ENCODE data around the gene YTHDC1.

Gene YTHDC1

DNA sequence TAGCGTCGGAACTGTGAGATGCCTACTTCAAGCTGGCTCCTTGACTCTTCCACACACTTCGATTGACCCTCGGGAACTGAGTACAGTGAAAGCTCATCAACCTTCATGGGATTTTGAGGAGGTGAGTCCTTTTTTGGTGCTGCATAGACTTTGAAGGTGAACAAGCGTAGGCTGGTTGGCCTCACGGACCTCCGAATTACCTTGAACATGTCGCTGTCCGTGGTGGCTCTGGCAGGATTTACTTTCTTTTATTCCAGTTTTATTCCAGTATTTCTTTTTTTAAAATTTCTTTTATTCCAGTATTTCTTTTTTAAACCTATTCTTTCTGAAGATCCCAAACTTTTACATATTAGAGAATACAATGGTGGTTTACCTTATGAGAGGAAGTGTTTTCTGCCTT, 45.2 kb downstream of the YTHDC1 start:
- no peak overlapping the region for H3K4me3 ChIP-seq (replicated peaks; ENCODE audit: low read depth, low read length)
- TF ChIP-seq CTCF (IDR thresholded peaks at IDR 0.05; ENCODE audit: low read depth, low read length, missing control alignments): no peak
- no peak for DNase-seq (ENCODE audit: extremely low read depth, low read depth)

DNA sequence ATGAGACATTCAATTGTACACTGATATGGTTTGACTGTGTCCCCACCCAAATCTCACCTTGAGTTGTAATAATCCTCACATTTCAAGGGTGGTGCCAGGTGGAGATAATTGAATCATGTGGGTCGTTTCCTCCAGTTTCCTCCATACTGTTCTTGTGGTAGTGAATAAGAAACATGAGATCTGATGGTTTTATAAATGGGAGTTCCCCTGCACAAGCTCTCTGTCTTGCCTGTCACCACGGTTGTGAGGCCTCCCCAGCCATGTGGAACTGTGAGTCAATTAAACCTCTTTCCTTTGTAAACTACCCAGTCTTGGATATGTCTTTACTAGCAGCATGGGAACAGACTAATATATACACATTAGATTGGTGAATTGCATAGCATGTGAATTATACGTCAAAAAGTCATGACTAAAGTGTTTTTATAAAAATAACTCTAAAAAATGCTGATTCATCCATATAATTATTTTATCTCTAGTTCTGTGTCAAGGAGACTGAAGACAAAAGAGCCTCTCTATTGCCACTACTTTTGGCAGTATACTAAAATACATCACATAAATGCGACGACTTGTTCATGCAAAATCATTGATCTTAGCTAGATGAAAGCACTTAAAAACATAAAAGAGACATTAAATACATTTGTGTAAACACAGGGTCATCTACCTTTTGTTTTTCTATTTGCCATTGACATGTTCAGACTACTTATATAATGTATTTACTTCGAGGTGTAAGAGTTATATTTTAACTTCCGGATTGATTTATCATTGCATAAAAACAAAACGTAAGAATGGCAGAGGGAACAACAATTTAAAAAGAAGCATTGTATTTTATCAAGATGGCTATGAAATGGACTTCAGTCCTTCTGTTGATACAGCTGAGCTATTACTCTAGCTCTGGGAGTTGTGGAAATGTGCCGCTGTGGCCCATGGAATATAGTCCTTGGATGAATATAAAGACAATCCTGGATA, 50.1 kb downstream of the YTHDC1 start:
- H3K4me3 ChIP-seq (replicated peaks; ENCODE audit: low read depth, low read length): no peak overlapping the region
- TF ChIP-seq CTCF (IDR thresholded peaks at IDR 0.05; ENCODE audit: low read depth, low read length, missing control alignments): no peak
- no peak for DNase-seq (ENCODE audit: extremely low read depth, low read depth)

- DNase-seq (ENCODE audit: extremely low read depth, low read depth): no peak
- no peak overlapping the region for H3K4me3 ChIP-seq (replicated peaks; ENCODE audit: low read depth, low read length)
- TF ChIP-seq CTCF (IDR thresholded peaks at IDR 0.05; ENCODE audit: low read depth, low read length, missing control alignments): no peak
Observed at GRCh38 chr4:68297137-68297536, 52.8 kb downstream of the YTHDC1 start.

DNA sequence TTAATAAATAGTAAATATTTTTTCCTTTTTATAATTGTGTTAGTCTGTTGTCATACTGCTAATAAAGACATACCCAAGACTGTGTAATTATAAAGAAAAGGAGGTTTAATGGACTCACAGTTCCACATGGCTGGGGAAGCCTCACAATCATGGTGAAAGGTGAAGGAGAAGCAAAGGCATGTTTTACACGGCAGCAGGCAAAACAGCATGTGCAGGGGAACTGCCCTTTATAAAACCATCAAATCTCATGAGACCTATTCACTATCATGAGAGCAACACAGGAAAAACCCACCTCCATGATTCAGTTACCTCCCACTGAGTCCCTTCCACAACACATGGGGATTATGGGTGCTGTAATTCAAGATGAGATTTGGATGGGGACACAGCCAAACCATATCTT, 58.6 kb downstream of the YTHDC1 start:
- no peak for TF ChIP-seq CTCF (IDR thresholded peaks at IDR 0.05; ENCODE audit: low read depth, low read length, missing control alignments)
- H3K4me3 ChIP-seq (replicated peaks; ENCODE audit: low read depth, low read length): no peak overlapping the region
- no peak for DNase-seq (ENCODE audit: extremely low read depth, low read depth)

GRCh38 chr4:68288393-68288740, 61.5 kb downstream of the YTHDC1 start:
- no peak overlapping the region for H3K4me3 ChIP-seq (replicated peaks; ENCODE audit: low read depth, low read length)
- TF ChIP-seq CTCF (IDR thresholded peaks at IDR 0.05; ENCODE audit: low read depth, low read length, missing control alignments): no peak
- no peak for DNase-seq (ENCODE audit: extremely low read depth, low read depth)

DNA sequence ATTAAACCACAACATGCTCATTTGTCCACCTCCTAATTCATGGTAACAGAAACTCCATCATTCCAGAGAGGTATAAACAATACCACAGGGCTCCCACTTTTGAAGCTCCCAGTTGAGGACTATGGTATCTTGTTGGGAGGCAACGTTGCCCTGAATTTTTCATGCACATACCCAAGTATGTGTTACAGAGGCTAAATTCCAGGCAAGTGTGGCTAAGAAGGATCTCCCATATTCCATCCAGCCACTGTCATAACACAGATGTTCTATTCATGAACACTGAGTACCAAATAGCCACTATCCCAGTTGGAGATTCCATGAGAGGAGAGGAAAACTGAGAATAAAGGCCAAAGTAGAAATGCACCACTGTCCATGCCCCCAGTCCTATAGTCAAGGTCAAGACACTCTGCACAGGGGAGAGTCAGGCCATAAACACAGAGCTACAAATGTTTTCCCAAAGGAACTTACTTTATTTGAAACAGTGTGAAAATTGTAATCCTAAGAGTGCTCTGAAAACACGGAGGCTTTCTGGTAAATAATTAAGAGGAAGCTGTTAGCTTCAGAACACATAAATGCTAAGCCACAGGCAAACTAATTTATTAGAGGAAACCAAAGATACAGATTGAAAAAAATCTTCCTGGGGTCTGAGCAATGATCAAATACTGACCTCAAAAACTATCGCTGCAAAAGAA, 62.0 kb downstream of the YTHDC1 start:
- TF ChIP-seq CTCF (IDR thresholded peaks at IDR 0.05; ENCODE audit: low read depth, low read length, missing control alignments): no peak
- H3K4me3 ChIP-seq (replicated peaks; ENCODE audit: low read depth, low read length): no peak overlapping the region
- DNase-seq (ENCODE audit: extremely low read depth, low read depth): no peak
